Hippocampal formation (tissue), 2 donors: Measurements from ENCODE around the gene GALNS.
"Not testable (repeated sequence)": the region's sequence is repeated elsewhere in the genome, so short reads cannot be mapped to it uniquely, and the experiment has no call there.

Experiments used
- DNase-seq, 2 donors: peaks; one replicate each; lab custom pipeline; 2025; lab: John Stamatoyannopoulos, UW

The GALNS gene, protein sequence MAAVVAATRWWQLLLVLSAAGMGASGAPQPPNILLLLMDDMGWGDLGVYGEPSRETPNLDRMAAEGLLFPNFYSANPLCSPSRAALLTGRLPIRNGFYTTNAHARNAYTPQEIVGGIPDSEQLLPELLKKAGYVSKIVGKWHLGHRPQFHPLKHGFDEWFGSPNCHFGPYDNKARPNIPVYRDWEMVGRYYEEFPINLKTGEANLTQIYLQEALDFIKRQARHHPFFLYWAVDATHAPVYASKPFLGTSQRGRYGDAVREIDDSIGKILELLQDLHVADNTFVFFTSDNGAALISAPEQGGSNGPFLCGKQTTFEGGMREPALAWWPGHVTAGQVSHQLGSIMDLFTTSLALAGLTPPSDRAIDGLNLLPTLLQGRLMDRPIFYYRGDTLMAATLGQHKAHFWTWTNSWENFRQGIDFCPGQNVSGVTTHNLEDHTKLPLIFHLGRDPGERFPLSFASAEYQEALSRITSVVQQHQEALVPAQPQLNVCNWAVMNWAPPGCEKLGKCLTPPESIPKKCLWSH

DNA sequence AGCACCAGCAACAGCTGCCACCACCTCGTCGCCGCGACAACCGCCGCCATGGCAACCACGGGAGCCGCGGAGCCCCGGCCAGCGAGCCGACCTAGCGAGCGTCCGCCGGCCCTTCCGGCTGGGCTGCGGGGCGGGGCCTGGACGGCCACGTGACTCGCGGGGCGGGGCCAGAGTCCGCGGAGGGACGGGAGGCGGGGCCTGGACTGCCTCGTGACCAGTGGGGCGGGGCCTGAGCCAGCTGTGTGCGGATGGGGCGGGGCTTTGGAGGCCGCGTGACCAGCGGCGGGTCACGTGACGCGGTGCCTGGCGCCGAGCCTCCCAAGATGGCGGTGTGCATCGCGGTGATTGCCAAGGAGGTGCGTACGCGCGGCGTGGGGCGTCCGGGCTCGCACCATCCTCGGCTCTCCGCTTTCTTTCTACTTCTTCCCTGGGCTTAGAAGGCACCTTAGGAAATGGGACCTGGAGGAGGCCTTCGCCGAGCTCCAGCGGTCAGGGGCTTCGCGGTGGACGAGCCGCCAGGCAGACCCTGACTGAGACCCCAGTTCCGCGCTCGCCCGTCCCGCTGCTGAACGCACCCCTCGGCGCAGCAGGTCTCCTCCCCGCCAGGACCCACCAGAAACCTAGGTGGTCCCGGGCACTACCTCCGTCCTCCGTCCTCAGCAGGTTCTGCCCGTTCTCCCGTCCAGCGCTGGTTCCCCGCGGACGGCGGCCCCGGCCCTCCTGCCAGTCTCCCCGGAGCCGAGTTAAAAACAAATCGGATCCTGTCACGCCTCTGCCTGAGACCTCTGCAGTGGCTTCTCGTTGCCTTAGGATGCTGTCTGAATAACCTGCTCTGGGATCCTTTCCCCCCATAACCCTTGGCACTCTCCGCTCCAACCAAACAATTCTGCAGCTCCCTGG lies at the start of gene GALNS, which contains the start of gene TRAPPC2L:
Gene GALNS, minus strand, starts transcription at position 120 of the 900 bp plus-strand sequence. Its CDS starts 70 bp downstream, at position 50.
Gene TRAPPC2L, plus strand, starts transcription at position 300 of the 900 bp plus-strand sequence. Its CDS starts 24 bp downstream, at position 324.
- DNase-seq, result peak; percentile 94 to 98

DNA sequence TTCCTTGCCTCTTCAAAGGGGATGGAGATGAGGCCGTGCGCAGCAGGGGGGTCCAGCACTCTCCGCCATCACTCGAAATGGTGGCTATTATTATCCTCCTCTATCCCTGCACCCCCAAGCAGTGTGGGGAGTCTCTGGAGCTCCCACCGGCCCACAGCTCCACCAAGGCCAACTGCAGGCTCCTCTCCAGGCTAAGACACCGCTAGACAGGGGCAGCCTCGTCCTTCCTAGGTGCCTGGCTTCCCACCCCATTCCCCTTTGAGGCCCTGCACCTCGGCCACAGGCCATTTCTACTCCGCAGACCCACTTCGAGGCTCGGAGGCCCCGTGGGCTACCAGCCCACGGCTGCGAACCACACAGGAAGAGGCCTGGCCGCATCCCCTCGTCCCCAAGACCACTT lies 49.3 kb upstream of the GALNS start:
- no peak for DNase-seq

DNA sequence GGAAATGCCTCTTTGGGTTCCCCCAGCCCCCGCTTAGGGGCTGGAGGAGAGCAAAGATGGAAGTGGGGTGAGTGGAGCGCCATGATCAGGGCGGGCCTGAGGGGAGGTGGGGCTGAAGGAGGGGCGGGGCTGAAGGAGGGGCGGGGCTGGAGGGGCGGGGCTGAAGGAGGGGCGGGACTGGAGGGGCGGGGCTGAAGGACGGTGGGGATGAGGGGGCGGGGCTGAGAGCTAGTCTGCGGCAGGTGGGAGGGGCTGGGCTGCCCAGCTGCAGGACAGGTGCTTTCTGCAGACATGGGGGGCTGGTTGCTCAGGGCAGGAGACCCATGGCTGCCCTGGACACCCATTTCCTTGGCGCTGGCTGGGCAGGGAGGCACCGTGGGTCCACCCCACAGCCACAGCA lies 48.8 kb upstream of the GALNS start:
- no peak for DNase-seq

DNA sequence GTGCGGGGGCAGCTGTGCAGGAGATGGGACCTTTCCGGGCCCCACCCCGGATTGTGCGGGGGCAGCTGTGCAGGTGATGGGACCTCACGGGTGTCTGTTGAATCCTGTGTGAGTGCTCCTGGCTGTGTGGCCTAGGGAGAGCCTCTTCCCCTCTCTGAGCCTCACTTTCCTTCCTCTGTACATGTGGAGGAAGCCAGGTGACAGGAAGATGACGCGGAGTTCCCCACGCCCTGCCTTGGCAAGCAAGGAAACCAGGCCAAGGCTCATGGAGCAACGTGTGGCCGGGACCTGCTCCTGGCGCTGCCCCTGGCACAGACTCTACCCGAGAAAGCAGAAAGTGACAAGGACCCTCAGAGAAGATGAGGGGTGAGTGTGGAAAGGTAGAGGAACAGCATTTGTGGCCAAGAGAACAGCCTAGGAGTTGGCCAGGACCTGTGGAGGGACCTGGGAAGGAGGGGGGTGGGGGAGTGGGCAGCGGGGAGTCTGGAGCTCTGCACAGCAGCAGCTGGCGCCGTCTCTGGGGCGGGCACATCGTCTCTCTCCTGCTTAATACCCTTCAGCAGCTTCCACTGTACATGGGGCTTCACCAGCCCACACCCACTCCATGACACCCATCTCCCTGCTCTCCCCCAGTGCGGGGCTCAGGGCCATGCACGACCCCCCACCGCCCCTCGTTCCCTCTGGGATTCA lies 48.1 kb upstream of the GALNS start:
- no peak for DNase-seq

DNA sequence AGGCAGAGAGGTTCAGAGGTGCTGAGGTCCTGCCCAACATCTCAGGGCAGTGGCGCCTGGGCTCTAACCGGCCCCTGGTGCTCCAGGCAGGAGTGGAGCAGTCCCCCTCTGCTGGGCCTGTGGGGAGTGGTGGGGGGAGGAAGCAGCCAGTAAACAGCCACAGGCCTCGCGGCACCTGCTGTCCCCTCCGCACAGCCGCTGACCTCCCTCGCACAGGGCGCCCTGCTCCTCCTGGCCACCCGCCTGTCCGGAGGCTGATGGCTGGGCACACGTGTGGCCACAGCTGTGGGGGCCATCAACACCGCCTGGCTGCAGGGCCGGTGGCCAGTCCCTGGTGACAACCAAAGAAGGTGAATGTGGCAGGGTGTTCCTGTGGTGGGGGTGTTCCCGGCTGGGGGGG lies 46.5 kb upstream of the GALNS start:
- no peak for DNase-seq

DNA sequence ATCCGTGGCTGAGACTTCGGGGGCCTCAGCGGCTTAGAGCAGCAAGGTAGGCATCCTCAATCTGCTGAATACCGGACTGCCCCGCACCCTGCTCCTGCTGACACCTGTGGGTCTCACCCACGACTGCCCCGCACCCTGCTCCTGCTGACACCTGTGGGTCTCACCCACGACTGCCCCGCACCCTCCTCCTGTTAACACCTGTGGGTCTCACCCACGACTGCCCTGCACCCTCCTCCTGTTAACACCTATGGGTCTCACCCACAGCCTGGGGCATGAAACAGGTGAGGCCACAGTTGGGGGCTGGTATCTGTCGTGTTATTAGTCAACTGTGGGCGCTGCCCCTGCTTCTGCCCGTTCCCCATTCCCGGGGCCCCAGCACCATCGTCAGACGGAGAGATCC lies 46.0 kb upstream of the GALNS start:
- DNase-seq, result no peak

DNA sequence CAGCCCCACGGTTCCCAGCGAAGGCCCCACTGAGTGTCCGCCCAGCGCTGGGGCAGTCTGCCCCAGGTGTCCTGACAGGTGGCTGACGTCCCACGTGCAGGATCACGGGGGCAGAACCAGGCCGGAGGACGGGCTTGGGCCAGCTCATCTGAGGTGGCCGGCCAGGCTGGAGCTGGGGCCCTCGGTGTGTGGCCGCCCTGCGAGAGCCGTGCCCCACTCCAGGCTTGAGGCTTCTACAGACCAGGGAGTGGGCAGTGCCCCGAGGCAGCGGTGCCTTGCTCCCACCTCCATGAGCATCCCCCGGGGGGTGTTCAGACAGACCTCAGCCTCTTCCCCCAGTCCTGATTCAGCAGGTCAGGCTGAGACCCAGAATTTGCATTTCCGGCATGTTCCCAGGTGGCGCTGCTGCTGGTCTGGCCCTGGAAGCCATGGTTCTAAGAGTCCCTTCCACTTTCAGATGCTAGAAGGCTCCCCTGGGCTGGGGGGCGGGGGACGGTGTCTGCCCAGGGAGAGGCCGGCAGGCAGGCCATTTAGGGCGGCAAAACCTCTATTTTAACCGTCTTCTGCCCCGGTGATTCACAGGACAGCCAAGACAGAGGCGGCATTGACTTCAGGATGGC lies 45.1 kb upstream of the GALNS start:
- DNase-seq, result no peak

DNA sequence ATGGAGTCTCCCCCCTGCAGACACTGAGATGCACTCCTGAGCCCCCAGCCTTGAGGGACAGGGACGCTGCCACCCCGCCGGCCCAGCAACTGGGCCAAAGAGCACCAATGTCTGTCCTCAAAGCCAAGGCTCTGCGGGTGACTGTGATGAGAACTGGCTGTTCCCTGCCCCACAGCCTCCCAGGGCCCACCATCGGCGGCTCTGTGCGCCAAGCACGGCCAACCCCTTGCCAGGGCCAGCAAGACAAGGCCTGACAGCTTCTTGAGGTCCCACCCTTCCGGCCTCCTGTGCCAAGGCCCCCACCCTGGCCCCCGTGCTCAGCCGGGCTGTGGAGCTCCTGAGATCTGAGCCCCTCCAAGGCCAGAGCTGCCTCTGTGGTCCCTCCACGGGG lies 43.9 kb upstream of the GALNS start:
- no peak for DNase-seq

DNA sequence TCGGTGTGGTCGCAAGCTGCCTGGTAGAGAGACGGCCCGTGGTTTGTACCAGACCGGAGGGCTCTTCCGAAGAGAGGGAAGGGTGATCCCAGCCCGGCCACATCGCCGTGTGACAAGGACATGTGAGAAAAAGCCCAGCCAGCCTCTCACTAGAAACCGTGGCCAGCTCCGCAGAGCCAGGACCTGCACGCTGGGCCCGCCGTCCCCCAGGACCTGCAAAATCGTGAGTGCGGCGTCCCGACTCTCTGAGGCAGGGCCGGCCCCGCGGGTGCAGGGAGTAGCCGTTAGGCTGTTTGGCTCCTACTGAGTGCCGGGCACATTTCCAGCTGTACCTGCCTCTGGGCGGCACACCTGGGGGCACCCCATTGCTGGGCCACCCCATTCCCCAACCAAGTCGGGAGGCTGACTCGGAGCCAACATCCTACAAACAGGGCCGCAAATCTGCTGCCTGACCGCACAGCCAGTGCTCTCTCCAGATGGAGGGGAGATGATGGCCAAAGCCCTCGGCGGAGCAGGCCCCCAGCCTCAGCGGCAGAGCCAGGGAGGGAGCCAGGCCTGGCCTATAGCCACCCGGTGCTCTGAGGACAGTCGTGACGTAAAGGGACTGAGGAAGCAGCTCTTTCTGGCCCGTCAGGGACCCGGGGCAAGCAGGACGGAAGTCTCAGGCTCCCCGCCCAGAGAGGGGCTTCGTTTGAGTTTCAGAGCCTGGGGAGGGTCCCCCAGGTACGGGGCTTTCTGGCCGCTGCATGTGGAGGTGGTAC lies 43.3 kb upstream of the GALNS start:
- no peak for DNase-seq

DNA sequence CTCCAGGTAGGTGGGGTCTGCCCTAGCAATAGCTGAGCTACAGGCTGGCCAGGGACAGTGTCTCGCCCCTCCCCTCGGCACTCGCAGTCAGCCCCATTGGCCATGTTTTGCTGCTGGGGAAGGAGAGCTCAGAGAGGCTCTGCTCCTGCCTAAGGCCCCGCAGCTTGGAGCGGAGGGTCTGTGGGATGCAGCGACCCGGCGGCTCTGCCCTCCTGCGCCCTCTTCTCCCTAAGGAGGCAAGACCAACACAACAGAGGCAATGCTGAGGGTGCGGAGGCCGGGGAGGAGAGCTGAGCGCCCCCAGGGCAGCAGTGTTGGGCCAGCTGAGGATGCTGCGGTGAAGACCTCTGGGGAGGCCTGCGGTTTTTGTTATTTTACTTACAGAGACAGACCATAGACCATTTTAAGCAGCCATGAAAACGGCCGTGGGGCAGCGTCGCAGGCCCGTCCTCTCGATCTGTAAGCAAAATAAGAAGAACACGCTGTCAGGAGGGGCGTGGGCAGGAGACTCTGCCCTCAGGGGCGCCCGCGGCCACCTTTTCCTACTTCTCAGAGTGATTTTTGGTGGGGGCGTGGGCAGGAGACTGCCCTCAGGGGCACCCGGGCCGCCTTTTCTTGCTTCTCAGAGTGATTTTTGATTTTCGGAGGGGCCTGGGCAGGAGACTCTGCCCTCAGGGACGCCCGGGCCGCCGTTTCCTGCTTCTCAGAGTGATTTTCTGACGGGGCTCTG lies 41.1 kb upstream of the GALNS start:
- no peak for DNase-seq

DNA sequence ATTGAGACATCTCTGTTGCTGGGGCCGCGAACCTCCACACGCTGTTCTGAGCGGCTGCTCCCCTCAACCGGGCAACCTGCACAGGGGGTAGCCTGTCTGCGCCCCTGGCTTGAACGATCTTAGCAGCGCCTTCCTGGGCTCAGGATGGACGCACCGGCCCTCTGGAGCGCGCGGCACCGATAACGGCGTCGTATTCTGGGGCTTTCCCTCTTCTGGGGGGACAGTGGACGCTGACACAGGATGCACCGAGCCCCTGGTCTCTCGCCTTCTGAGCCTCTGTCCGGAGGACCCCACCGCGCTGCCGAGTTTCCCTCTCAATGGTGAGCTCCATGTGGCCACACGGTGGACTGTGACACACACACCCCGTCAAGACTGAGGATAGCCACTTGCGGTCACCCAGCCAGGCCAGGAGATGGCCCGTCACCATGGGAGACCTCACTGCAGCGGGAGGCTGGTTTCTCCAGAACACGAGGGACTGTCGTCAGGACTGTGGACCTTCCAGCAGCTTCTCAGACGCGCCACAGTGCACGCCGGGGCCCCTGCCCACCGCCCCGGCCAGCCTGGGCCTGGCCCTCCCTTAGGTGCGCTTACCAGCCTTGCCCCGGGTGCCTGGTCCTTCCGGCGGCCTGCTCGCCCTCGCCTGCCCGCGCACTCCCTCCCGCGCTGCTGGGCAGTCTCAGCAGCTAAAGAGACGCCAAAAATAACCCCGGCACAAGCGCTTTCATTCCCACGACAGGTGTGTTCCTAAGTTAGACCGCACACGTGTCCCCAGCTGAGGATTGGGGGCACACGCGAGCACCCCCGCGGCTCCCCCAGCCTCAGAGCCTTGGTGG lies 39.7 kb upstream of the GALNS start:
- DNase-seq, result no peak

DNA sequence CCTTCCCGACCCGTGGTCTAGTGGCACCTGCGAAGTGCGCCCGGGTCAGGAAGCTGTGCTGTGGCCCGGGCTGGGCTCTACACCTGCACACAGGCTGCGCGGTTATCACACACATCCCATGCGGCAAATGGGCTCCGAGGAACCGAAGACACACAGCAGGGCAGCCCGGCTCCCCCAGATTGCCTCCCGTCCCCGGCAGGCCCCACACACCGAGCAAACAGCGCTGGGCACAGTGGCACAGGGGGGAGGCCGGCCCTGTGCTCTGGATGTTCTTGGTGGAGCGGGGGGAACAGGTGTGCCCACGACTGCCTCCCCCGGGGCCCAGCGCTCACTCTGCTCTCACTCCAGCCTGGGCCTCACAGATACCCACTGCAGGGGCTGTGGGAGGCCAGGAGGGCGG lies 38.6 kb upstream of the GALNS start:
- no peak for DNase-seq

DNA sequence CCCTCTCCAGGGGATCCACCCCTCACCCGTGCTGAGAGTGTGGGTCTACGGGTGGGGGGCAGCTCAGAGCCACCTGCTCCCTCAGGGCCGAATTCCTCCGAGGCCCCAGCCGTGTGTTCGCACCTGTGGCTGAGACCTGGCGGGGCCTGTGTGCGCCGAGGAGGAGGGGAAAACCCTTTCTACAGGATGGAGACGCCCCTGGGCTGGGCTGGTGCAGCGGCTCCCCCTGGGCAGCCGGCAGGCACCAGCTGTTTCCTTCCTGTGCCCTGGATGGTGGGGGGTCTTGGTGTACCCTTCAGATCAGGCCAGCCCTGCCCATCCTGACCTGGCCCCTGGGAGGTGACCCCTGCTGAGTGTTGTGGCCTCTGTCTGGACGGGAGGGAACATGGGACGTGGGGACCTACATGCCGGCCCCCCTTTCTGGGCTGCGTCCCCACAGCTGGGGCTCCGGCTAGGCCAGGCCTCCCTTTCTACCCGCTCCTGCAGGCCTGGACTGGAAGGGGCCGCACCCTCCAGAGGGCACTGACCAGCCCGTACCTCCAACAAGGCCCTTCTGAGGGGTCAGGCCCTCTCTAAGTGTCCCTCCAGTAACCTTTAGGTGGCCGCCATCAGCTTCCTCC lies 38.0 kb upstream of the GALNS start:
- DNase-seq, result no peak

DNA sequence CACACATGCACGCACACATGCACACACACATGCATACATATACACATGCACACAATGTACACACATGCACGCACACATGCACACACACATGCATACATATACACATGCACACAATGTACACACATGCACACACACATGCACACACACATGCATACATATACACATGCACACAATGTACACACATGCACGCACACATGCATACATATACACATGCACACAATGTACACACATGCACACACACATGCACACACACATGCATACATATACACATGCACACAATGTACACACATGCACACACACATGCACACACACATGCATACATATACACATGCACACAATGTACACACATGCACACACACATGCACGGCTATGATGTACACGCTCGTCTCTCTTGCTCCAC lies 37.5 kb upstream of the GALNS start:
- DNase-seq, result not testable (repeated sequence)

DNA sequence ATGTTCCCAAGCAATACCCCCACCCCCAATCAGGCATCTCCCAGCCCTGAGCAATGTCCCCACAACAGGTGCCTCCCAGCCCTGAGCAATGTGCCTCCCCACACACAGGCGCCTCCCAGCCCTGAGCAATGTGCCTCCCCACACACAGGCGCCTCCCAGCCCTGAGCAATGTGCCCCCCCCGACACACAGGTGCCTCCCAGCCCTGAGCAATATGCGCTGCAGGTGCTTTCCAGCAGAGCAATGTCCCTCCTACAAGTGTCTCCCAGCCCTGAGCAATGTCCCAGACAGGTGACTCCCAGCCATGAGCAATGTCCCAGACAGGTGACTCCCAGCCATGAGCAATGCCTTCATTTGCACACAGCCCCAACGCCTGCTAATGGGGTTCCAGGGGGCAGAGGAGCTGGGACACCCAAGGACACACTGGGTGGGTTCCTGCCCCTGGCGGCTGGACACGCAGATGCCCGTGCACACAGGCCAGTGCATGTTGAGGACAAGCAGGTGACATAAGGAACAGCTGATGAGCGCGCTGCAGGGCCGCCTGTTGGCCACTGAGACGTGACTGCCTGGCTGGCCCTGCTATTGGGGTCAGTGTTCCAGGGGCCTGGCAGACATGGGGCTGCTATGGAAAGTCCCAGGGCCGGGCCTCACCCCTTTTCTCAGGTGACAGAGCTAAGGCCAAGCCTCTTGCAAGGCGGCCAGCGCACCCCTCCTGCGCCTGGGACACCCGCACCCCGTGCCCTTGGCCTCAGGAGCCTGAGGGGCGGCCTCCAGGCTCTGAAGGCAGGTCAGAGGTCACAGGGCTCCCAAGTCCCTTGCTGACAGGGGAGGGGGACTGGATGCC lies 36.6 kb upstream of the GALNS start:
- DNase-seq, result no peak

DNA sequence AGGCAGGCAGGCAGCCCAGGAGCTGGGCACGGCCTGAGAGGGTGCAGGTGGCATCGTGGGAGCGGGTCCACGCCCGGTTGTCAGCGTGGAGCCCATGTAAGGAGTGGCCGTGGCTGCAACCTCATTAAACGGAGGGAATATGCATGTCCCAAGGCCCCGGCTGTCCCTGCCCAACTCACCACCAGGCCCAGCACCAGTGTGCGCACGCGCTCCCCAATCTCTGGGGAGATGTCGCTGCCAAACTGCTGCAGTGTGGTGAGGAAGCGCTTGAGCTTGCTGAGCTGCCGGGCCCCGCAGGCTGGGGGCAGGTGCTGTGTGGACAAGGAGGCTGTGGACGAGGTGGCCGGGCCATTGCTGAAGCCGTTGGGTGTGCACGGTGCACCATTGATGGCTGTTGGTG lies 35.3 kb upstream of the GALNS start:
- no peak for DNase-seq

DNA sequence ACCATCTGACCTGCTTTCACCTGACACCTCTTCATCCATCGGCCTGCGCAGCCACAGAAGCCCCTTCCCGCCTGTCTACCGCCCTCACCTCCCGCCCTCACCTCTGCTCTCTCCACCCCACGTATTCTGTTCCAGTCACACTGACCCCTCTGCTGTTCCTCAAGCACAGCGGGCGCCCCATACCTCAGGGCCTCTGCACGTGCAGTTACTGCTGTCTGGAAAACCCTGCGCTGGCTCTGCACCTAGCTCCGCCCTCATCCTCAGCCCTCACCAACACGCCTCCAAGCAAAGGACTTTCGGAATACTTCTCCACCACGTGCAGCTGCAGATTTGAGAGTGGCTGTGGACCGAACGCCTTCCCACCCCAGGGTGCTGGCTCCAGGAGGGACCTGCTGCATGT lies 34.3 kb upstream of the GALNS start:
- DNase-seq, result no peak
